HEK293 (cell line): ENCODE results near the gene TACC2.

Source experiments
- CTCF ChIA-PET: fragments of 350-600 bp; formaldehyde crosslinking; extraction: SDS; loops from one replicate; lab custom pipeline; 2021; ENCODE audit warnings: antibody characterized with exemption; lab: Yijun Ruan, JAX
- POLR2A ChIA-PET: fragments of 300-600 bp; formaldehyde crosslinking; extraction: SDS; loops from one replicate; lab custom pipeline; 2020; ENCODE audit warnings: antibody characterized with exemption, inconsistent platforms; lab: Yijun Ruan, JAX
- H3K27ac ChIP-seq: fragments of 200-500 bp; sonication (Bioruptor generic); 2 replicates; pipeline ENCODE4 v1.5.1; 2014; ENCODE audit warnings: low read depth, low read length, control low read depth, inconsistent platforms; ENCODE audit errors: extremely low read depth
- H3K36me3 ChIP-seq, 2 experiments: fragments of 200-500 bp in 1 of 2; sonication (Bioruptor generic) in 1 of 2; 1 replicate in 1 of 2; 2 replicates in 1 of 2; pipeline ENCODE4 v1.5.1; 2014 to 2017; ENCODE audit warnings: inconsistent platforms in 2 of 2, low read length in 2 of 2; ENCODE audit not compliant: control insufficient read depth in 2 of 2, insufficient read depth in 1 of 2
- H3K4me1 ChIP-seq: fragments of 200-500 bp; sonication (Bioruptor generic); 2 replicates; pipeline ENCODE4 v1.5.1; 2014; ENCODE audit warnings: mild to moderate bottlenecking, low read length, inconsistent platforms; ENCODE audit not compliant: control insufficient read depth, insufficient read depth
- H3K4me3 ChIP-seq: 2 replicates; pipeline ENCODE4 v1.5.1; 2011; ENCODE audit warnings: low read depth, mild to moderate bottlenecking, control low read depth, low read length, moderate library complexity
- H3K9me3 ChIP-seq: fragments of 200-500 bp; sonication (Bioruptor generic); 2 replicates; pipeline ENCODE4 v1.5.1; 2014; ENCODE audit warnings: low read depth, low read length, inconsistent platforms; ENCODE audit not compliant: control insufficient read depth, insufficient read depth
- GLI2 ChIP-seq: fragments of 450-650 bp; formaldehyde crosslinking; IDR thresholded peaks from 2 replicates; pipeline ENCODE4; 2017; ENCODE audit warnings: missing biosample characterization, missing genetic modification characterization, low read depth, borderline replicate concordance
- HOXC10 ChIP-seq: sonication (generic); formaldehyde crosslinking; IDR thresholded peaks from 2 replicates; pipeline ENCODE4 v1.8.1; 2023; ENCODE audit warnings: mild to moderate bottlenecking, missing genetic modification reagents
- HOXD13 ChIP-seq: sonication (generic); formaldehyde crosslinking; IDR thresholded peaks from 2 replicates; pipeline ENCODE4 v1.8.0; 2022; ENCODE audit warnings: missing genetic modification reagents, borderline replicate concordance
- TRIM28 ChIP-seq: IDR thresholded peaks from 2 replicates; pipeline ENCODE4 v1.6.1; 2011; ENCODE audit warnings: low read length, control low read depth, borderline replicate concordance
- ZBTB17 ChIP-seq: fragments of 450-650 bp; formaldehyde crosslinking; IDR thresholded peaks from 2 replicates; pipeline ENCODE4 v1.5.1; 2016; ENCODE audit warnings: missing biosample characterization, missing genetic modification characterization
- ZBTB49 ChIP-seq: fragments of 450-650 bp; formaldehyde crosslinking; IDR thresholded peaks from 2 replicates; pipeline ENCODE4 v1.5.1; 2016; ENCODE audit warnings: missing biosample characterization, missing genetic modification characterization, low read depth
- ZBTB6 ChIP-seq: fragments of 450-650 bp; formaldehyde crosslinking; IDR thresholded peaks from 2 replicates; pipeline ENCODE4 v1.5.1; 2017; ENCODE audit warnings: missing biosample characterization, missing genetic modification characterization
- ZNF114 ChIP-seq: fragments of 450-650 bp; formaldehyde crosslinking; IDR thresholded peaks from 2 replicates; pipeline ENCODE4 v1.5.0; 2017; ENCODE audit warnings: missing biosample characterization, missing genetic modification characterization
- ZNF335 ChIP-seq: fragments of 450-650 bp; formaldehyde crosslinking; conservative IDR thresholded peaks from 2 replicates; pipeline ENCODE4 v1.5.1; 2016; ENCODE audit warnings: missing biosample characterization, missing genetic modification characterization
- ZNF416 ChIP-seq: fragments of 450-650 bp; formaldehyde crosslinking; IDR thresholded peaks from 2 replicates; pipeline ENCODE4 v1.5.1; 2016; ENCODE audit warnings: missing biosample characterization, missing genetic modification characterization
- ZNF501 ChIP-seq: fragments of 450-650 bp; formaldehyde crosslinking; IDR thresholded peaks from 2 replicates; pipeline ENCODE4 v1.5.1; 2016; ENCODE audit warnings: missing biosample characterization, missing genetic modification characterization
- ZNF510 ChIP-seq: fragments of 450-650 bp; formaldehyde crosslinking; IDR thresholded peaks from 2 replicates; pipeline ENCODE4 v1.5.1; 2018; ENCODE audit warnings: mild to moderate bottlenecking, missing genetic modification characterization, missing biosample characterization; ENCODE audit not compliant: insufficient replicate concordance
- ZNF664 ChIP-seq: fragments of 450-650 bp; formaldehyde crosslinking; IDR thresholded peaks from 2 replicates; pipeline ENCODE4 v1.5.1; 2016; ENCODE audit warnings: missing biosample characterization, missing genetic modification characterization
- ZNF704 ChIP-seq: fragments of 450-650 bp; formaldehyde crosslinking; IDR thresholded peaks from 2 replicates; pipeline ENCODE4 v1.5.1; 2016; ENCODE audit warnings: missing biosample characterization, missing genetic modification characterization
- ZNF837 ChIP-seq: fragments of 450-650 bp; formaldehyde crosslinking; IDR thresholded peaks from 2 replicates; pipeline ENCODE4 v1.5.1; 2016; ENCODE audit warnings: missing biosample characterization, missing genetic modification characterization
- ZSCAN16 ChIP-seq: fragments of 450-650 bp; formaldehyde crosslinking; IDR thresholded peaks from 2 replicates; pipeline ENCODE4 v1.5.1; 2016; ENCODE audit warnings: missing biosample characterization, missing genetic modification characterization
- TF ChIP-seq, protein P1 (sequence below): IDR thresholded peaks from 2 replicates; pipeline ENCODE4 v1.6.1; 2011; ENCODE audit warnings: mild to moderate bottlenecking, low read depth, low read length, borderline replicate concordance
- TF ChIP-seq, protein P2 (sequence below): fragments of 450-650 bp; formaldehyde crosslinking; IDR thresholded peaks from 2 replicates; pipeline ENCODE4 v1.5.1; 2016; ENCODE audit warnings: missing biosample characterization, missing genetic modification characterization

Gene TACC2

DNA sequence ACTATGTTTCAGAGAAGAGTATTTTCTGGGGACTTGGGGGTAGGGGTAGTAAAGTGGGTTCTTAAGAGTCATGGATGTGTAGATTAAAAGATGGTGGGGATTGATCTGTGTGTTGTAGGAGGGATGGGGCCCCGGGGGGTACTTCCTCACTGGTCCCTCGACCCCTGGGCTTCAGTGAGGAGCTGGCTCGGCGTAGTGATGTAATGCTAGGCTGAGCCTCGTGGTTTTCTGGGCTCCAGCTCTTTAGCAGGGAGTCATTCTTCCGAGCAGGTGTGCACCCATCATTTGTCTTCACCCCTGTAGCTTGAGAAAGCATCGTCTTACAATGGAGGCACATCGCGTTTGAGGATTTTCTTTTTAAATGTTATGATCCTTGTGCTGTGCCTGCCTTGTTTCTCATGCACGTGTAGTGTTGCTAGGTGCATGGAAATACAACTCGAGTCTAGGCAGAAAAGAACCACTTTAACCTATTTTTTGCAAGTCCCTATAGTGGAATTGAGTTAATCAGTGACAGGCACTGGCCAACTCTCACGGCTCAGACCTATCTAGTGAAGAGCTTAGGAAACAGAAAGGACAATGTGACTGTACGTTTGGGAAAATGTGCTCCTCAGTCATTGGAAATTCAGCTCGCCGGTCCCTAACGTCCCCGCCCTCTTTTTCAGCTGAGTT, 176.0 kb downstream of the TACC2 start (continued):
- TF ChIP-seq ZNF837 = no peak
- no peak for TF ChIP-seq TRIM28
- no peak for TF ChIP-seq ZNF664 (tag by site-specific recombination)
- no peak for TF ChIP-seq ZNF501 (tag by site-specific recombination)
- TF ChIP-seq ZNF510 (tag by site-specific recombination) = no peak
- TF ChIP-seq, protein P1, sequence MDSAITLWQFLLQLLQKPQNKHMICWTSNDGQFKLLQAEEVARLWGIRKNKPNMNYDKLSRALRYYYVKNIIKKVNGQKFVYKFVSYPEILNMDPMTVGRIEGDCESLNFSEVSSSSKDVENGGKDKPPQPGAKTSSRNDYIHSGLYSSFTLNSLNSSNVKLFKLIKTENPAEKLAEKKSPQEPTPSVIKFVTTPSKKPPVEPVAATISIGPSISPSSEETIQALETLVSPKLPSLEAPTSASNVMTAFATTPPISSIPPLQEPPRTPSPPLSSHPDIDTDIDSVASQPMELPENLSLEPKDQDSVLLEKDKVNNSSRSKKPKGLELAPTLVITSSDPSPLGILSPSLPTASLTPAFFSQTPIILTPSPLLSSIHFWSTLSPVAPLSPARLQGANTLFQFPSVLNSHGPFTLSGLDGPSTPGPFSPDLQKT = no peak
- TF ChIP-seq, all 188 proteins: peak for 0

GRCh38 chr10:122165484-122166276, 176.7 kb downstream of the TACC2 start:
- peaks cover 3% of the 10 kb centered on the region; the same call in 1 of the 2 replicates for H3K4me1 ChIP-seq
- H3K4me3 ChIP-seq = no peak overlapping the region
- CTCF ChIA-PET = interaction anchor here (1.3 to 1.5 kb wide), 2 partner anchors 24 to 102 kb away, joined by 4 to 6 read pairs; no protein-coding TSS in a partner anchor
- no peaks in the 10 kb centered on the region for H3K36me3 ChIP-seq
- TF ChIP-seq ZNF114 (tag by site-specific recombination) (no peak), ZBTB49 (no peak), ZSCAN16 (tag by site-specific recombination) (no peak), HOXD13 (CRISPR knock-in tag) (no peak), ZBTB6 (tag by site-specific recombination) (no peak), ZNF416 (tag by site-specific recombination) (no peak), GLI2 (tag by site-specific recombination) (no peak), ZNF704 (tag by site-specific recombination) (no peak), HOXC10 (CRISPR knock-in tag) (no peak), ZBTB17 (tag by site-specific recombination) (no peak), ZNF335 (no peak)
- TF ChIP-seq, protein P2, sequence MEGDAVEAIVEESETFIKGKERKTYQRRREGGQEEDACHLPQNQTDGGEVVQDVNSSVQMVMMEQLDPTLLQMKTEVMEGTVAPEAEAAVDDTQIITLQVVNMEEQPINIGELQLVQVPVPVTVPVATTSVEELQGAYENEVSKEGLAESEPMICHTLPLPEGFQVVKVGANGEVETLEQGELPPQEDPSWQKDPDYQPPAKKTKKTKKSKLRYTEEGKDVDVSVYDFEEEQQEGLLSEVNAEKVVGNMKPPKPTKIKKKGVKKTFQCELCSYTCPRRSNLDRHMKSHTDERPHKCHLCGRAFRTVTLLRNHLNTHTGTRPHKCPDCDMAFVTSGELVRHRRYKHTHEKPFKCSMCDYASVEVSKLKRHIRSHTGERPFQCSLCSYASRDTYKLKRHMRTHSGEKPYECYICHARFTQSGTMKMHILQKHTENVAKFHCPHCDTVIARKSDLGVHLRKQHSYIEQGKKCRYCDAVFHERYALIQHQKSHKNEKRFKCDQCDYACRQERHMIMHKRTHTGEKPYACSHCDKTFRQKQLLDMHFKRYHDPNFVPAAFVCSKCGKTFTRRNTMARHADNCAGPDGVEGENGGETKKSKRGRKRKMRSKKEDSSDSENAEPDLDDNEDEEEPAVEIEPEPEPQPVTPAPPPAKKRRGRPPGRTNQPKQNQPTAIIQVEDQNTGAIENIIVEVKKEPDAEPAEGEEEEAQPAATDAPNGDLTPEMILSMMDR (tag by site-specific recombination) = no peak
- H3K9me3 ChIP-seq = no peaks in the 10 kb centered on the region
- no peak overlapping the region for H3K27ac ChIP-seq
- POLR2A ChIA-PET = interaction anchor here (1.1 kb wide), 1 partner anchor 239 kb away, joined by 3 read pairs; no protein-coding TSS in a partner anchor
